GM18870 (cell line): ENCODE data around the gene TUBB2A.
A peak's percentile ranks its signal among the peaks of the same experiment; 100 is the strongest.

Source experiments
- ATAC-seq: cut with Tn5 transposase; IDR thresholded peaks from one replicate; pipeline ENCODE4 v1.9.1; 2021; ENCODE audit warnings: moderate library complexity; ENCODE audit not compliant: unreplicated experiment

Gene TUBB2A

DNA sequence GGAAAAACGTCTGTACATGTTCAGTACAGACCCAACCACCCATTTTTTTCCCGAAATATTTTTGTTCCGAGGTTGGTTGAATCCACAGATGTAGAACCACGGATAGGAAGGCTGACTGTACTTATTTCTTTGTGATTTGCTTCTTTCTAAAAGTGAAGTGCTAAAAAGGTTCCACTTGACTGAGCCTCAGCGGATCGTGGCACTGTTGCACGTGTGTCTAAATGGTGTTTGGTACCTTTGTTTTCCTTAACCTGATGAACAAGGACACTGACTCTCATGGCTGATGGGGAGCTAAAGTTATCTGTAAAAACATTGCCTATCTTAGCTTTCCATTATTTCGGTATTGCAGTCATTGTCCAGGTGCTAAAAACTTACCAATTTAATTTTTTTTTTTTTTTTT is 32.7 kb downstream of the TUBB2A start:
- no peak for ATAC-seq

DNA sequence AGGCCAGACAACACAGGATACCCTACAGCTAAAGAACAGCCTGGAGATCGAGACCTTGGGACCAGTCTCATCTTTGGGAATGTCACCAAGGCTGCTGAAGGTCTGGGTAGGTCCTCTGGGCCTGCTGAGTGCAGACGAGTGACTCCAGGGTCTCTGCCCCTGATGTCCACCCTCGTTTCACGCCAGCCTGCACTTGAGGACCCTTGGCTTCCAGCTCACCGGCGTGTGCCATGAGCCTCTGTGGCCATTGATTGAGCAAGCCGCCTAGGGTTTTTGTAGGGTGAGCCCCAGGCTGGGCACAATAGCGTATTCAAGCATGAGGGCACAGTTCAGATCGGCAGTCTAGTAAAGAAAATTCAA is 34.5 kb downstream of the TUBB2A start:
- ATAC-seq, result no peak

DNA sequence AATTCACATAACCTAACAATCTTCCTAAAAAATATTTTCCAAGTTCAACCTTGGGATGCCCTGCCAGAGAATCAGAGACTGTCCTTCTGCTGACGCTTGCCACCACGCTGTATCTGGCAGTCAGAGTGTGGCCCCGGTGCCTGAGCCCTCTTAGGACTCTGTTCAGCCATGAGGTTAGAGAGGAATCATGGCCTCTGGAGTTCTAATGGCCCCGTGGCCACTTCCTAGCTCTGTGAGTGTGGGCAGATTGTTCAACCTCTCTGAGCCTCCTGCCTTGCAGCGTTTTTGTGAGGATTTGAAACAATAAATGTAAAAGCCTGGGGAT is 36.6 kb downstream of the TUBB2A start:
- ATAC-seq, result no peak

DNA sequence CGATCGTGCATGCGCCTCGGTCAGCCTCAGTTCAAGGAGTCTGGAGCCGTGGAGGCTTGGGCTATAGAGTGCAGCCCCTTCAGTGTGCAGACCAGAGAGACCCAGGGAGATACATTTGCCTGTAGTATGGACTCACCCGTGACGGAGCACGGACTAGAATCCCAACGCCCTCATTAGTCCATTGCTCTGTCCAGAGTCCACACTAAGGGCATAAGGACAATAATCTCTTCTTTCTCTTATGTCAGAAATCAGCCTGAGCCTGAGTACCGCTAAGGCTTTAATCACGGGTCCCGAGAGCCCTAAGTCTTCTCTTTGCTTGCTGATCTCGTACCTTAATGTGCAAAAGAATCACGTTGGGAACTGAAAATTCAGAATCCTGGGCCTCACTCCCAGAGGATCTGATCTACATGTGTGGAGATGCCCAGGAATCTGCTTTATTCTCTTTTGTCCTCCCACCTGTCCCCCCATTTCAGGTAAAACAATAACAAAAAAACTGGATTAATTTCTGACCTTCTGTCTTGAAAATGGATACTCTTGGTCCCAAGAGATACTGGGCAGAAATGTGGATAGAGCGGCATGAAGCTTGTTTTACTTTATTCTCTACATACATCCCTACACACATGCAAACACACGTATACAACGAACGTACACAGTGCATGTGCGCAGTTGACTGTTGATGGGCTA is 38.2 kb downstream of the TUBB2A start:
- ATAC-seq, result peak; percentile 25

DNA sequence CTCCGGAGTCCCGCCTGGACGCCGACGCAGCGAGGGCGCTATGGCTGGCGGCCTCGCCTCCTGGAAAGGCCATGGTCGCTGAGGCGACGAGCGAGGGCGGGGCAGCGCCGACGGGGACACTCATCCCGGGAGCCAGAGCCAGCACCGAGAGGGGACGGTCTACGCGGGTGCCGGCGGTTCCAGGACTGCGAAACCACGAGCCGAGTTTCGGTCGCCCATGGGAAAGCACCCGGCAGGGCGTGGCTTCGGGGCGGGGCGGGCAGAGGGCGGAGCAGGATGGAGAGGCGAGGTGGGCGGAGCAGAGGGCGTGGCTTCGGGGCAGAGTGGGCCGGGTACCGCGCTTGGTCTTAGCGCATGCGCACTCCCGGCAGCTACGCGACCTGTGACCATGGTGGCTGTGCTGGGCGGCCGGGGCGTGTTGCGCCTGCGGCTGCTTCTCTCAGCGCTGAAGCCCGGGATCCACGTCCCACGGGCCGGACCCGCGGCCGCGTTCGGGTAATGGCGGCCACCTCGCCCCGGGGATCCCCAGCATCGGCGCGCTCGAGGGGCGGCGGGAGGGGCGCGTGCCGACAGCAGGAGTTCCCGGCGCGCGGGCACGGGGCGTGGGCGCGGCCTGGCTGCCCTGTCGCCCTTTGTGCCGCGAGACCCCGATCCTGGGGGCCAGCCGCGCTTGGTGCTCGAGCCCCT is 38.8 kb downstream of the TUBB2A start, which contains the start of gene BPHL:
Gene BPHL (plus strand): TSS at position 359 of the 687 bp plus-strand sequence. CDS start 30 bp downstream, at position 389.
- peak; percentile 67 for ATAC-seq

DNA sequence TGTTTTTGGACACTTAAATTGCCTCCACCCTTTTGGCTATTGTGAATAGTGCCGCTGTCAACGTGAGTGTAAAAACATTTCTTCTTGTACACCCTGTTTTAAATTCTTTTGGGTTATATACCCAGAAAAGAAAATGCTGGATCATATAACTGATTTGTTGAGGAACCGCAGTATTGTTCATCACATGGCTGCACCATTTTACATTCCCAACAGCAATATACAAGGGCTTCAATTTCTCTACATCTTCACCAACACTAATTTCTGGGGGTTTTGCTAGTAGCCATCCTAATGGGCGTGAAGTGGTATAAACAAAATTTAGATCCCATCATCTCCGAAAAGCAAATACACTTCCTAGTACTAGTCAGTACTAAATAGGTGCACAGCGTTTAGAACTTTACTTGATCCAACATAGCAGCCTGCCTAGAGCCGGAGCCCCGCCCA is 39.4 kb downstream of the TUBB2A start:
- no peak for ATAC-seq

DNA sequence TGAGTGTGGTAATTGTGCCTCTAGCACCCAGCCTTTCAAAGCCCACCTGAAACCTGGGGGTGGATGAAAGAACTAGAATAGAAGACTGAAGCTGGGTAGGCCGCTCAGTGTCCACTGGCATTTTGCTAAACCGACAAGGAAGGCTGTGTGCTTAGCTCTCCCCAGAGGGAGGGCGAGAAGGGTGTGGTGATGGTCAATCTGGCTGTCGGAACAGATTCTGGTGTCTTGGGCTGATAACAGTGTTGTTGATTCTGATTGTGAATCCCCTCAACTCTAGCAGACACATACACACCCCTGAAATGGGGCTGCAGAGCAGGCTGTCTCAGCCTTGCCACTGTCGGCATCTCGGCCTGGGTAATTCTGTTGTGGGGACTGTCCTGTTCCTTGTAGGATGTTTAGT is 43.0 kb downstream of the TUBB2A start:
- ATAC-seq, result no peak

DNA sequence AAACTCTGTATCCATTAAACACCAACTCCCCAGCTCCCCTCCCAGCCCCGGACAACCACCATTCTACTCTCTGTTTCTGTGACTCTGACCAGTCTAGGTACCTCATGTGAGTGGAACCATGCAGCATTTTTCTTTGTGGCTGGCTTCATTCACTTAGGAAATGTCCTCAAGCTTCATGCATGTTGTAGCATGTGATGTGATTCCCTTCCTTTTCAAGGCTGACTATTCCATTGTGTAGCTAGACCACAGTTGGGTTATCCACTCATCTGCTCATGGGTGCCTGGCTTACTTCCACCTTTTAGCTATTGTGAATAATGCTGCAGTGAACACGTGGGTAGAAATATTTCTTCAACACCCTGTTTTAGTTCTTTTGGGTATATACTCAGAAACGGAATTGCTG is 47.6 kb downstream of the TUBB2A start:
- no peak for ATAC-seq

DNA sequence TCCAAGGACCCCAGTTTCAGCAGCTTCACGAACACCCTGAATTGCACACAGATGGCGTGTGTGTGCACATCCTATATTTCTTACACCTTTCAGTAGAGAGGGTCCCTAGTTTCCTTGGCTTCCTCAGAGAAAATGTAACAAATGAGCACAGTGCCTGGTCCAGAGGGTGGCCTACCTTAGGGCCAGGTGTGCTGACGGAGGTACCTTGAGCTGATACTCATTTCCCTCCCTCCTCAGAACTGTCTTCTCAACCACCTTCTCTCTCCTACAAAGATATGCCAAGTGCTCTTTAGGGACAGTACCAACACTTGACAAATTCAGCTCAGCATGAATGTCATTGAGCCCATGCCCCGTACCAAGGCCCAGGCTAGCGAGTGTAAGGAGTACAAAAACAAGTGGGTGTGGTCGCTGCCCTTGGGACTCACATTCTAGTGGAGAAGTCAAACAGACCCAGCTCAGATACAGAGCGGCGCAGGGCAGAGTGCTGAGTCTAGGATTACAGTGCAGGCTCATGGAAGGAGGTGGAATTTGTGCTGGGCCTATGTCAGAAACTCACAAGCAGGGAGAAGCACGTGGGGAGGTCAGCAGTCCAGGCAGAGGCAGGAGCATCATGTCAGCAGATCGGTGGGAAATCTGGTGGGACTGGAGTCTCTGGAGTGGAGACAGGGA is 48.5 kb downstream of the TUBB2A start:
- ATAC-seq, result no peak
